K562 (cell line): ENCODE results near the gene MOG. TPM values are rescaled to one million over a fixed set of nuclear protein-coding genes. Genes with fewer than 3 reads are reported as not detected.

Experiments
- GTF2A2 ChIP-seq: IDR thresholded peaks from 2 replicates; pipeline ENCODE4 v1.6.1; 2016; ENCODE audit warnings: mild to moderate bottlenecking, missing genetic modification characterization, missing compliant biosample characterization
- KLF6 ChIP-seq: fragments of 250-450 bp; sonication (Bioruptor Pico); IDR thresholded peaks from 2 replicates; pipeline ENCODE4 v1.4.0; 2020; ENCODE audit warnings: mild to moderate bottlenecking, moderate library complexity, borderline replicate concordance
- MBD2 ChIP-seq: sonication (generic); IDR thresholded peaks from 2 replicates; pipeline ENCODE4 v1.6.1; 2016; ENCODE audit warnings: low read depth, borderline replicate concordance
- PML ChIP-seq: IDR thresholded peaks from 2 replicates; pipeline ENCODE4 v1.6.1; 2012; ENCODE audit warnings: low read length, inconsistent platforms
- POLR2A ChIP-seq: fragments of 450-650 bp; conservative IDR thresholded peaks from 2 replicates; pipeline ENCODE4 v1.6.1; 2016
- RBM22 ChIP-seq: fragments of 200-400 bp; formaldehyde crosslinking; IDR thresholded peaks from 2 replicates; pipeline ENCODE4 v1.6.1; 2018; ENCODE audit warnings: low read length, low read depth; ENCODE audit not compliant: poor library complexity, severe bottlenecking
- SAFB2 ChIP-seq: fragments of 200-400 bp; formaldehyde crosslinking; IDR thresholded peaks from 2 replicates; pipeline ENCODE4 v1.6.1; 2018; ENCODE audit warnings: borderline replicate concordance, low read length, low read depth, moderate library complexity; ENCODE audit not compliant: severe bottlenecking
- SPI1 ChIP-seq: IDR thresholded peaks from 2 replicates; pipeline ENCODE4 v1.6.1; 2011; ENCODE audit warnings: low read depth, low read length, control low read depth, borderline replicate concordance
- SRSF7 ChIP-seq: fragments of 200-400 bp; formaldehyde crosslinking; optimal IDR thresholded peaks from 2 replicates; pipeline ENCODE3; 2017; ENCODE audit warnings: mild to moderate bottlenecking, low read depth, low read length
- TAF9B ChIP-seq: fragments of 450-650 bp; IDR thresholded peaks from 2 replicates; pipeline ENCODE4 v1.6.1; 2018; ENCODE audit warnings: mild to moderate bottlenecking; ENCODE audit not compliant: partially characterized antibody
- YY1 ChIP-seq, 3 experiments: IDR thresholded peaks; 2 replicates each; pipeline ENCODE4 v1.6.1; 2011; ENCODE audit warnings: low read length in 2 of 3, mild to moderate bottlenecking in 2 of 3, moderate library complexity in 2 of 3, borderline replicate concordance in 1 of 3, control low read depth in 1 of 3, low read depth in 1 of 3; ENCODE audit not compliant: insufficient read depth in 3 of 3, insufficient replicate concordance in 2 of 3, control insufficient read depth in 1 of 3, insufficient read length in 1 of 3; ENCODE audit errors: extremely low read depth in 1 of 3
- ZZZ3 ChIP-seq: fragments of 450-650 bp; IDR thresholded peaks from 2 replicates; pipeline ENCODE4 v1.6.1; 2016; ENCODE audit warnings: antibody characterized with exemption, mild to moderate bottlenecking, moderate library complexity
- polyA plus RNA-seq, 8 experiments: library from polyadenylated mRNA; depleted of rRNA in 4 of 8; stranded (reverse) in 5 of 8; unstranded in 3 of 8; fragments of >200 nt; fragmentation: Nextera tagmentation in 2 of 8; fragmentation: Illumina TruSeq in 1 of 8; extraction: Ambion mirVana in 2 of 8; extraction: Trizol in 1 of 8; gene quantifications; 2 replicates each; pipeline versions ENCODE4 v1.2.1 to v1.2.3, GENCODE V29; 2011 to 2014; ENCODE audit warnings: inconsistent platforms in 1 of 8, missing spikeins in 1 of 8
- total RNA-seq, 7 experiments: library from RNA; depleted of rRNA in 6 of 7; stranded (reverse); fragments of >200 nt in 6 of 7; fragmentation: Illumina TruSeq in 2 of 7; extraction: Trizol in 2 of 7; gene quantifications; 2 replicates each; pipeline versions ENCODE4 v1.2.1 to v1.2.3, GENCODE V29; 2011 to 2021; ENCODE audit warnings: low replicate concordance in 1 of 7
- TF ChIP-seq, protein P1 (sequence below): fragments of 250-450 bp; sonication (Bioruptor Pico); IDR thresholded peaks from 2 replicates; pipeline ENCODE4 v1.5.0; 2021; ENCODE audit warnings: mild to moderate bottlenecking, borderline replicate concordance
- TF ChIP-seq, protein P2 (sequence below): sonication (generic); formaldehyde crosslinking; IDR thresholded peaks from 2 replicates; pipeline ENCODE4 v1.8.0; 2022; ENCODE audit warnings: mild to moderate bottlenecking, missing genetic modification reagents, borderline replicate concordance
- TF ChIP-seq, protein P3 (sequence below): fragments of 450-650 bp; formaldehyde crosslinking; IDR thresholded peaks from 2 replicates; pipeline ENCODE4 v1.4.0; 2022; ENCODE audit warnings: missing genetic modification characterization
- TF ChIP-seq, protein P4 (sequence below): fragments of 250-450 bp; sonication (Bioruptor Pico); IDR thresholded peaks from 2 replicates; pipeline ENCODE4 v1.5.0; 2021; ENCODE audit warnings: mild to moderate bottlenecking, moderate library complexity

The MOG gene
- total and polyA plus RNA-seq, 9 of the 15 experiments (the other 6 are each of a cell fraction or from before 2014, with no cell fraction given): not detected

DNA sequence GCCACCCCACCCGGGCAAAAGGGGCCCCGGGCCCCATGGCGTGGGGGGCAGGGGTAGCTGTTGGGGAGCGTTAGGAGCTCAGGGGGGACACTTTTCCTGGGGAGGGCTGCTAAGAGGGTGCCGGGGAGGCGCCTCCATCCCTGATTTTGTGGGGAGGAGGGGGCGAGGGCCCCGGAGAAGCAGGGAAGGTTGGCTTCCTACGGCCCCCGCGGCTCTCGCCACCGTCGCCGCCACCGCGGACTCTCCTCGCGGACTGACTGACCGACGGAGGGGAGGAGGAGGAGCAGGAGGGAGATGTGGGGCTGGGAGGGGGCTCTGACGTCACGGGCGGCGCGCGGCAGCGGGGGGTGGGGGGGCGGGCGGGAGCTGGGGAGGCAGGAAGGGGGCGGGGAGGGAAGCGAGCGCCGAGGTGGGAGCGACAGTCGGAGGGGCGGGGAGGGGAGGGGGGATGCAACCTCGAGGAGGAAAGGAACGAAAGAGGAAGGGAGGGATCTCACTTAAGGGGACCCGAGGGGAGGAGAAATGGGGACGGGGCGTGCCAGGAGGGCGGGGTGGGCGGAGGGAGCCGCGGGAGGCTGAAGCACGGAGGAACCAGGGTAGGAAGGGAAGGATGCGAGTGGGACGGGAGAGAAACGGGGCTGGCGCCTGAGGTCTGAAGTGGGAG is 29.0 kb upstream of the MOG start (continued):
- TF ChIP-seq, protein P1, sequence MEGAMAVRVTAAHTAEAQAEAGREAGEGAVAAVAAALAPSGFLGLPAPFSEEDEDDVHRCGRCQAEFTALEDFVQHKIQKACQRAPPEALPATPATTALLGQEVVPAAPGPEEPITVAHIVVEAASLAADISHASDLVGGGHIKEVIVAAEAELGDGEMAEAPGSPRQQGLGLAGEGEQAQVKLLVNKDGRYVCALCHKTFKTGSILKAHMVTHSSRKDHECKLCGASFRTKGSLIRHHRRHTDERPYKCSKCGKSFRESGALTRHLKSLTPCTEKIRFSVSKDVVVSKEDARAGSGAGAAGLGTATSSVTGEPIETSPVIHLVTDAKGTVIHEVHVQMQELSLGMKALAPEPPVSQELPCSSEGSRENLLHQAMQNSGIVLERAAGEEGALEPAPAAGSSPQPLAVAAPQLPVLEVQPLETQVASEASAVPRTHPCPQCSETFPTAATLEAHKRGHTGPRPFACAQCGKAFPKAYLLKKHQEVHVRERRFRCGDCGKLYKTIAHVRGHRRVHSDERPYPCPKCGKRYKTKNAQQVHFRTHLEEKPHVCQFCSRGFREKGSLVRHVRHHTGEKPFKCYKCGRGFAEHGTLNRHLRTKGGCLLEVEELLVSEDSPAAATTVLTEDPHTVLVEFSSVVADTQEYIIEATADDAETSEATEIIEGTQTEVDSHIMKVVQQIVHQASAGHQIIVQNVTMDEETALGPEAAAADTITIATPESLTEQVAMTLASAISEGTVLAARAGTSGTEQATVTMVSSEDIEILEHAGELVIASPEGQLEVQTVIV: no peak
- peak; percentile 50 for TF ChIP-seq RBM22
- TF ChIP-seq TAF9B: peak; percentile 33
- TF ChIP-seq, protein P2, sequence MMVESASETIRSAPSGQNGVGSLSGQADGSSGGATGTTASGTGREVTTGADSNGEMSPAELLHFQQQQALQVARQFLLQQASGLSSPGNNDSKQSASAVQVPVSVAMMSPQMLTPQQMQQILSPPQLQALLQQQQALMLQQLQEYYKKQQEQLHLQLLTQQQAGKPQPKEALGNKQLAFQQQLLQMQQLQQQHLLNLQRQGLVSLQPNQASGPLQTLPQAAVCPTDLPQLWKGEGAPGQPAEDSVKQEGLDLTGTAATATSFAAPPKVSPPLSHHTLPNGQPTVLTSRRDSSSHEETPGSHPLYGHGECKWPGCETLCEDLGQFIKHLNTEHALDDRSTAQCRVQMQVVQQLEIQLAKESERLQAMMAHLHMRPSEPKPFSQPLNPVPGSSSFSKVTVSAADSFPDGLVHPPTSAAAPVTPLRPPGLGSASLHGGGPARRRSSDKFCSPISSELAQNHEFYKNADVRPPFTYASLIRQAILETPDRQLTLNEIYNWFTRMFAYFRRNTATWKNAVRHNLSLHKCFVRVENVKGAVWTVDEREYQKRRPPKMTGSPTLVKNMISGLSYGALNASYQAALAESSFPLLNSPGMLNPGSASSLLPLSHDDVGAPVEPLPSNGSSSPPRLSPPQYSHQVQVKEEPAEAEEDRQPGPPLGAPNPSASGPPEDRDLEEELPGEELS (CRISPR knock-in tag): 0 out of 2 replicates have a peak, but pooled peaks have one; percentile 1
- no peak for TF ChIP-seq GTF2A2 (tag)
- TF ChIP-seq SAFB2: no peak
- TF ChIP-seq KLF6 (CRISPR knock-in tag): no peak
- TF ChIP-seq, protein P3, sequence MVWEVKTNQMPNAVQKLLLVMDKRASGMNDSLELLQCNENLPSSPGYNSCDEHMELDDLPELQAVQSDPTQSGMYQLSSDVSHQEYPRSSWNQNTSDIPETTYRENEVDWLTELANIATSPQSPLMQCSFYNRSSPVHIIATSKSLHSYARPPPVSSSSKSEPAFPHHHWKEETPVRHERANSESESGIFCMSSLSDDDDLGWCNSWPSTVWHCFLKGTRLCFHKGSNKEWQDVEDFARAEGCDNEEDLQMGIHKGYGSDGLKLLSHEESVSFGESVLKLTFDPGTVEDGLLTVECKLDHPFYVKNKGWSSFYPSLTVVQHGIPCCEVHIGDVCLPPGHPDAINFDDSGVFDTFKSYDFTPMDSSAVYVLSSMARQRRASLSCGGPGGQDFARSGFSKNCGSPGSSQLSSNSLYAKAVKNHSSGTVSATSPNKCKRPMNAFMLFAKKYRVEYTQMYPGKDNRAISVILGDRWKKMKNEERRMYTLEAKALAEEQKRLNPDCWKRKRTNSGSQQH (CRISPR knock-in tag): no peak
- peak in 2 of 3 experiments; percentile 38 to 50 for TF ChIP-seq YY1 (IDR thresholded peaks at IDR 0.05; ENCODE audit: borderline replicate concordance in 1 of 3, control insufficient read depth in 1 of 3, extremely low read depth in 1 of 3, insufficient read depth in 3 of 3, insufficient read length in 1 of 3, insufficient replicate concordance in 2 of 3, low read depth in 1 of 3, low read length in 2 of 3)
- no peak for TF ChIP-seq ZZZ3
- TF ChIP-seq PML: peak; percentile 55; the same call in 1 of the 2 replicates
- TF ChIP-seq MBD2: peak; percentile 39; the same call in 1 of the 2 replicates
- peak; percentile 58; the same call in 1 of the 2 replicates for TF ChIP-seq SPI1
- no peak for TF ChIP-seq SRSF7
- peak; percentile 92 for TF ChIP-seq POLR2A
- TF ChIP-seq, protein P4, sequence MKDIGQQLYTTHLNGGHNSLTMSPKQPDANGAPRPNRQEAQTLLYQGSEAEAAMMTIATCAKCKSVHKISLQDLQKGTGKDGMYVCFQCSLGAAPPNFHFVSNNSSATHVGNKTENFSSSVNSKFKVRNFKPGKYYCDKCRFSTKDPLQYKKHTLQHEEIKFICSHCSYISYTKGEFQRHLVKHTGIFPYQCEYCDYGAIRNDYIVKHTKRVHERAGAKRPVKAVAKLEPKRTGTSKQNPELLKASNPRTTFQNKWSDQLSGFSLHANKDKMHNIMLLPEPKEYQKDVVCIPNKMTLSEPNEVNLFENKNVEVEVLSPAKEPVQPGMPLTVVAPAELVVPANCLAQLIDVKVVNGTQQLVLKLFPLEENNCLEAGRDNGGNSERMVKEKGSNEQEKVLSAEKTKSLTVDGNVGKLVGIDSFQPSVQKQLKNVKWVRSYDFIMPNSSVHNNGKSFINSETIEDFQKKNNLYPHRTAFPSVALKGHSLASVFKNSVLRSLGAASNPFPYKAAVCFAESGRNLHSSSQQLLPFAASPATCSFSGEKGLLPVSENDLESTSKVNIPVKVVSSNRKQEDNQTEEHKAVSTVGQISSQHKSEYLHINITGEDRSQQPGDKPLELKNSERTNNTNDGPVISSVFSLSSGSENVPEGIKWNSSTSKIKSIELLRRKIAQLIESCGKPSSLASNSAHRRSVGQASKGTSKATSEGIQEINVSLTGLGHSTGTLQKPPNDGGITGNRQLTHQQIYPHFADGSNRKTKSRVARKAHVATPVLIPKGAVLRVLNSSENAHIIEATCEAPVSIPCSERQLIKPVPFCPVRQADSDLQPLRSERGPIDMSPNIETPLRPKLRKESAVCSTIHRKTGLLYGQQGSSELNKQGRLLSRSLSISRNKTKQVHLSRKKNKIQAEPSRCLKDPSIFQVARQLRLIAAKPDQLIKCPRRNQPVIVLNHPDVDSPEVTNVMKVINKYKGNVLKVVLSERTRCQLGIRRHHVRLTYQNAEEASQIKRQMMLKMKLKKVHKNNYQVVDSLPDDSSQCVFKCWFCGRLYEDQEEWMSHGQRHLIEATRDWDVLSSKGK: no peak
